GM19468 (cell line): Measurements from ENCODE around the gene EFR3B.
"Not testable (repeated sequence)": the region's sequence is repeated elsewhere in the genome, so short reads cannot be mapped to it uniquely, and the experiment has no call there.

Experiments
- ATAC-seq: cut with Tn5 transposase; IDR thresholded peaks from one replicate; pipeline ENCODE4 v1.9.1; 2021; ENCODE audit warnings: mild to moderate bottlenecking, moderate library complexity, moderate number of reproducible peaks; ENCODE audit not compliant: unreplicated experiment; ENCODE audit errors: extremely low read depth

Gene EFR3B, protein sequence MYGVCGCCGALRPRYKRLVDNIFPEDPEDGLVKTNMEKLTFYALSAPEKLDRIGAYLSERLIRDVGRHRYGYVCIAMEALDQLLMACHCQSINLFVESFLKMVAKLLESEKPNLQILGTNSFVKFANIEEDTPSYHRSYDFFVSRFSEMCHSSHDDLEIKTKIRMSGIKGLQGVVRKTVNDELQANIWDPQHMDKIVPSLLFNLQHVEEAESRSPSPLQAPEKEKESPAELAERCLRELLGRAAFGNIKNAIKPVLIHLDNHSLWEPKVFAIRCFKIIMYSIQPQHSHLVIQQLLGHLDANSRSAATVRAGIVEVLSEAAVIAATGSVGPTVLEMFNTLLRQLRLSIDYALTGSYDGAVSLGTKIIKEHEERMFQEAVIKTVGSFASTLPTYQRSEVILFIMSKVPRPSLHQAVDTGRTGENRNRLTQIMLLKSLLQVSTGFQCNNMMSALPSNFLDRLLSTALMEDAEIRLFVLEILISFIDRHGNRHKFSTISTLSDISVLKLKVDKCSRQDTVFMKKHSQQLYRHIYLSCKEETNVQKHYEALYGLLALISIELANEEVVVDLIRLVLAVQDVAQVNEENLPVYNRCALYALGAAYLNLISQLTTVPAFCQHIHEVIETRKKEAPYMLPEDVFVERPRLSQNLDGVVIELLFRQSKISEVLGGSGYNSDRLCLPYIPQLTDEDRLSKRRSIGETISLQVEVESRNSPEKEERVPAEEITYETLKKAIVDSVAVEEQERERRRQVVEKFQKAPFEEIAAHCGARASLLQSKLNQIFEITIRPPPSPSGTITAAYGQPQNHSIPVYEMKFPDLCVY

DNA sequence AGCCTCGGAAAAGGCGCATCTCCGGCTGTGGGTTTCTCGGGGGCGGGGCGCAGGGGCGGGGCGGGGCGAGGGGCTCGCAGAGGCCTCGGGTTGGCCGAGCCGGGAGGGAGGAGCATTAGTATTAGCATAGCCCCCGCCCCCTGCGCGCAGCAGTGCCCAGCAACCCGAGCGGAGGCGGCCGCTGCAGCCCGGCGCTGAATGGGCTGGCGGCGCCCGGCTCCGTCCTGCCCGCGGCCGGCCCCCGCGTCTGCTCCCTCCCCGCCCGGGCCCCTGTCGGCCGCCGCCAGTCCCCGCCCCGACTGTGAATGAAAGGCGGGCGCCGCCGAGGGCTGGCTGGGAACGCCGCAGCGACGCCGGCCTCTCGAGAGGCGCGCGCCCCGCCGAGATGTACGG is at the start of gene EFR3B:
EFR3B (plus strand) TSS at position 149 of the 393 bp plus-strand sequence; CDS start at position 386, 237 bp downstream.
- peak; percentile 69 for ATAC-seq

DNA sequence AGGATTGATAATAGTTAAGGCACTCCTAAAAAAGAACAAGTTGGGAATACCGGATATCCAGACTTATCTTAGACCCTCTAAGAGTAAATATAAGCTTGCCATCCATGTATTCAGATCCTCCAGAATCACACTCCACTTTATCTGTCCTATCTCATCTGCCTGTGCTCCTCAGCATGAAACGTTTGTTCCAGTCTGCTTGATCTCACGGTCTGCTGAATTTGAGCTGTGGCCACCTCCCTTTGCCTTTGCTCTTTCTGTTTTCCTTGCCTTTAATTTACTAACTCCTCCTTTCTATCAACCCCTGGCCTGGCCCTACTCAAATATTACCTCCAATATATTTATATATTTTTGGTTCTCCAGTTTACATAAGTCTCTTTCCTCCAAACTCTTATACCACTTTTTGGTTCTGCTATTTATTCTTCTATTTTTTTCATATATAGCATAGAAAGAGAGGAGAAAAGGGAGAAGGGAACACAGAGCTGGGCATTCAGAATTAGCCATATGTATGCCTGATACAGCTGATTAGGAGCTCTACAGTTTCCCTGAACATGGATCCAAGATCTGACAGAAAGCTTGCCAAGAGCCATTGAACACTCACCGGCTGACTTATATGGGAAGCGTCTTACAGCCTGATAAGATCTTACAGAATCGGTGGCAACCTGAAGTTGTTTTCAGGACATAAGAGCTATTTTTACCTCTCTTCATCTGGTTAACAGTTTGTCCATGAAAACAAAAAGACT is 48.3 kb upstream of the EFR3B start:
- ATAC-seq = no peak

DNA sequence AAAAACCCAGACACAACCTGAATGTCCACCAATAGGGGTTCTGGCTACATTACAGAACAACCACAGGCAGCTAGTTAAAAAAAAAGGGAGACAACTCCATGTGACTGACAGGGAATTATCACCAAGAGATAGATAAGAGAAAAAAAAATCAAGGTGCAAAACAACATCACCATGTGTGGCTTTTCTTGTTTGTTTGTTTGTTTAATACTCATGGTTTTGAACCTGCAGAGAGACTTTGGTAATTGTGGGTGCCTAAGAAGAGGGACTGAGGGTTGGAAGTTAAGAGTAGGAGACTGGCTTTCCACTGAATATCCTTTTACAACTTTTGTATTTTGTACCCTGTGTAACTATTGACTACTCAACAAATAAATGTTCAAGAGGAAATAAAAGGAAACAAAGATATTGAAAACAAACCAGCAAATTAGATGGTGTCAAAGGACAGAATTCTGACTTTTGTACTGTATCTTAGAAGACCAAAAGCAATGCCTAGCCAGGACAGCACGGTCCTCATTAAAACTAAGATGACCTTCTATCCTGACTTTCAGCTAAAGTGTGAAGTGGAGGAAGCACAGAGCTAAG is 47.6 kb upstream of the EFR3B start:
- no peak for ATAC-seq

- not testable (repeated sequence) for ATAC-seq
Measured at GRCh38 chr2:24999097-24999496, 42.8 kb upstream of the EFR3B start.

GRCh38 chr2:25000036-25000435 is 41.8 kb upstream of the EFR3B start:
- ATAC-seq = no peak

DNA sequence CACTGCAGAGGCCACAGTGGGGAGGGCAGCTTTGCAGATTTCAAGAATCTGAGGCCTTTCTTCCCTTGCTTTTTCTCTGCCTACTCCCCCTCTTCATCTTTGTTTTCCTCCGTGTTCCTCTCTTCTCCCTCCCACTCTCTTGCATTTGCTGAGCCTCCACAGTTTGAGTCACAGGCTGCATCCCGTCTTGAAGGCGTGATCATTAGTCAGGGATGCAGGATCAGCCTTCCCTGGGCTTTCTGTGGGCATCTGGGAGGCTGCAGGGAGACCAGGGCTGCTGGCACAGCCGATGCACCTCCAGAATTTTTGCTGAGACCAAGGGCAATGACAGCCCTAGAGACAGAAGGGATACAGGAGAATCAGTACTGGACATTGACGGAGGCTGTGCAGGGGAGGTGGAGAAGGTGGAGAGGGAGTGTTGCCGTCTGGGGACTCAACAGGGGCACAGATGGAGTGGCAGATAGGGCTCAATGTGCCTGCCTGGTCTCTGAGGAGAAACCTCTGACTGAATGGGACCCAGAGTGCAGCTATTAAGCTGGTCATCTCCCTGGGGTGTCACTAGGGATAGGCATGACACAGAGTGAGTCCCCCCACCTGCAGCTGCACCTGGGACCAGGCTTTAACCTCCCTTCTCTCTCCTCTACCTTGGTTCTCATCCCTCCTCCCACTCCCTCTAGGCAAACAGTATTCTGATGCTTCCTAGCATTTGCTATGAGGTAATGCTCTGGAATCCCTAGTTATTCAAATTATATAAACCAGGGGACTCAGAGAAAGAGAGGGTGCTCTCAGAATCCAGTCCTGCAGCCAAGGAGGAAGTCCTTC is 41.2 kb upstream of the EFR3B start:
- no peak for ATAC-seq

DNA sequence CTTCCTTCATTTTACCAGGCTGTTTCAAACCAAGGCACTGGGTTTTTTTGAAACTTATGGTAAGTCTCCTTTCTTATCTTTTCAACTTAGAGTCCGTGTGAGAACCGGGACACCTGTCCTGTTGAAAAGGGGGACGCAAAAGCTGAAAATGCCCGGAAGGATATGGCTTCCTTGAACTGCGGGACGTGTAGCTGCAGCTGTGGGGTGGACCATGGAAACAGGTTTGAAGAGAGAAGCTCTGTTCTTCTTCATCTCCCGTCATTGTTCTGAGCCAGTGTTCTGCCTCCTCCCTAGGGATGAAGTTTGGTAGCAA is 40.6 kb upstream of the EFR3B start:
- ATAC-seq = no peak

DNA sequence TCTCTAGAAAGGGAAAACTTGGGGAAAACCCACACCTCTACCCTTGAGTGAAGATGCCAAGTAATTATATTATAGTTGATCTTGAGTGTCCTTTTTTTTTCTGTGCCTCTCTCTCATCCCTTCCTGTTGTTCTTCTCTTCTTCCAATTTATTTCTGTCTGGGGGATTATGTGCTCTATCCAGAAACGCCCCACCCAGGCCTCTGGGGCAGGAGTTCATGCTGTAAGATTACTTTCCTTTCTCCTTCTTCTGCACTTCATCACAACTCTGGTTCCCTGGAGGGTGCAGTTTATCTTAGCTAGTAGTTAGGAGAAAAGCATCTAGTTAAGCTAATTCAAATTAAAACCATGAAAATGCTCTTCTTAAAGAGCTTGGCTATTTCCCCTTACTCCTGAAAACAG is 39.8 kb upstream of the EFR3B start:
- ATAC-seq = no peak

DNA sequence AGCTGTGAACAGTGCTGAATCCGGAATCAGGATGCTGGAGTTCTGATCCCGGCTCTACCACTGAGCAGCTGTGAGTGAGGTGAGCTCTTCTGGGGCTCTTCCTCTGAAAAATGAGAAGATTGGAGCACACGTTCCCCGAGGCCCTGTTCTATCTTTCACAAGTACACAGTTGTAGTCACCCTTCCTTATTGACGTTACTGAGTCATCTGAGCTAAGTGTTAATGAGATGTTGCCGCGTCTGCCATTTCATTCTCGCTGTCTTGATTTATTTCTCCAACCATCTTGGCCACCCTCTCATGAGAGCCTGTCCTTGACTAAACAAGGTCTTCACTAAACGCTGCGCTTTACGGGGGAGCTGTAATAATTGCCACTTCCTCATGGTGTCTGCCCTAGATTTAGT is 31.9 kb upstream of the EFR3B start:
- no peak for ATAC-seq

DNA sequence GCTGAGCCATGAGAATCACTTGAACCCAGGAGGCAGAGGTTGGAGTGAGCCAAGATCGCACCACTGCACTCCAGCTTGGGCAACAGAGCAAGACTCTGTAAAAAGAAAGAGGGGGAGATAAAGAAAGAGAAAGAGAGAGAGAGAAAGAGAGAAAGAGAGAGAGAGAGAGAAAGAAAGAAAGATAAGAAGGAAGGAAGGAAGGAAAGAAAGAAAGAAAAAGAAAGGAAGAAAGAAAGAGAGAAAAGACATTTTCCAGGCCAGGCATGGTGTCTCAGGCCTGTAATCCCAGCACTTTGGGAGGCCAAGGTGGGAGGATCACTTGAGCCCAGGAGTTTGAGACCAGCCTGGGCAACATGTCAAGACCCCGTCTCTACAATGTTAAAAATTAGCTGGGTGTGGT is 30.5 kb upstream of the EFR3B start:
- ATAC-seq = not testable (repeated sequence)

DNA sequence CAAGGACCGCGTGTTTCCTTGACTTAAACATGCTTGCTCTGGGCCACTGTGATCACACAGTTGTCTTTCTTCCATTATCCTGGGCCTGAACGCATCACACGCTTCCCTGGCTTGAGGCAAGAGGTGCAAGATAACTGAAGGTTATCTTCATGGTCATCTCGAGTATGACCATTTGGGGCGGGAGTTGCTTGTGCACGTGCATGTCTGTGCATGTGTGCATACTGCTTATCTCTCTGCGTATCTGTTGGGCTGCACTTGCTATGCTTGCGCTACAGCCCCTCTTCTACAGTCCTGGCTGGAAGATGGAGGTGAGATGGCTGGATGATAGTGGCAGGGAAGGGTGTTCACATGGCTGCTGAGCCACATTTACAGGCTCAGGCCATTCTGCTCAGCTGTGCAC is 27.2 kb upstream of the EFR3B start:
- ATAC-seq = no peak

DNA sequence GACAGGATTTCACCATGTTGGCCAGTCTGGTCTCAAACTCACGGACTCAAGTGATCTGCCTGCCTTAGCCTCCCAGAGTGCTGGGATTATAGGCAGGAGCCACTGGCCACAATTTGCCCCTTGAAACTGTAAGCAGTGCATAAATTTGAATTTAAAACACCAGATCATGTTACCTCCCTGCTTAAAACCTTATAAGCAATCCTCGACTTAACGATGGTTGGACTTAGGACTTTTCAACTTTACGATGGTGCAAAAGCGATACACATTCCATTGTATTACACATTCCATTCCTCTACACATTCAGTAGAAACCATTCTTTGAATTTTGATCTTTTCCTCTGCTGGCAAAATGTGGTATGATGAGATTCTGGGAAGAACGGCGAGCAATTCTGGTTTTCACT is 23.2 kb upstream of the EFR3B start:
- no peak for ATAC-seq

GRCh38 chr2:25021791-25022362 is 20.0 kb upstream of the EFR3B start:
- ATAC-seq = no peak

- ATAC-seq = no peak
Measured at GRCh38 chr2:25023333-25023732, 18.5 kb upstream of the EFR3B start.

GRCh38 chr2:25025229-25026007 is 16.5 kb upstream of the EFR3B start:
- no peak for ATAC-seq

GRCh38 chr2:25026008-25026530 is 15.8 kb upstream of the EFR3B start:
- ATAC-seq = no peak

DNA sequence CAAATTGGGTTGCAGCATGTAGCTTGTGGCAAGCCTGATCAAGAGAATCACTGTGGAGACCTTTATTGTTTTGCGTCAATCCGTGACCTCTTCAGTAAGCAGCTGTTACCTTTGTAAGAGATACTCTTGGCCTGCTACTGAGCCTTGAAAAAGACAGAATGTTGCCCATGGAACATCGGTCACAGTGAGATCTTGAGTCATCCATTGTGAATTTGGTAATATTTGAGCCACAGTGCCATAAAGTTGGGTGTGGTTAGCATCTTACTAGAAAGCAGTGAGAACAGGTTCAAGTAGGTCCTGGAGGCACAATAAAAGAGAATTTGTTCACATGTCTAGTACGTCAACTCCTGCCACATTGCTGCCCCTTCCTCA is 12.7 kb upstream of the EFR3B start:
- no peak for ATAC-seq

GRCh38 chr2:25030702-25031101 is 11.2 kb upstream of the EFR3B start:
- ATAC-seq = no peak
